Astrocyte (in vitro differentiated cells and primary cell): ENCODE results near the gene CRYBG2.

Experiments used
- EZH2 ChIP-seq: IDR thresholded peaks from 2 replicates; pipeline ENCODE4 v1.6.1; 2012; ENCODE audit warnings: mild to moderate bottlenecking, low read length, inconsistent platforms; ENCODE audit not compliant: insufficient read depth
- TF ChIP-seq, protein P1 (sequence below): IDR thresholded peaks from 2 replicates; pipeline ENCODE4 v1.5.1; 2011; ENCODE audit warnings: low read depth, mild to moderate bottlenecking, inconsistent platforms, low read length, moderate library complexity; ENCODE audit not compliant: insufficient read depth

- TF ChIP-seq, protein P1, sequence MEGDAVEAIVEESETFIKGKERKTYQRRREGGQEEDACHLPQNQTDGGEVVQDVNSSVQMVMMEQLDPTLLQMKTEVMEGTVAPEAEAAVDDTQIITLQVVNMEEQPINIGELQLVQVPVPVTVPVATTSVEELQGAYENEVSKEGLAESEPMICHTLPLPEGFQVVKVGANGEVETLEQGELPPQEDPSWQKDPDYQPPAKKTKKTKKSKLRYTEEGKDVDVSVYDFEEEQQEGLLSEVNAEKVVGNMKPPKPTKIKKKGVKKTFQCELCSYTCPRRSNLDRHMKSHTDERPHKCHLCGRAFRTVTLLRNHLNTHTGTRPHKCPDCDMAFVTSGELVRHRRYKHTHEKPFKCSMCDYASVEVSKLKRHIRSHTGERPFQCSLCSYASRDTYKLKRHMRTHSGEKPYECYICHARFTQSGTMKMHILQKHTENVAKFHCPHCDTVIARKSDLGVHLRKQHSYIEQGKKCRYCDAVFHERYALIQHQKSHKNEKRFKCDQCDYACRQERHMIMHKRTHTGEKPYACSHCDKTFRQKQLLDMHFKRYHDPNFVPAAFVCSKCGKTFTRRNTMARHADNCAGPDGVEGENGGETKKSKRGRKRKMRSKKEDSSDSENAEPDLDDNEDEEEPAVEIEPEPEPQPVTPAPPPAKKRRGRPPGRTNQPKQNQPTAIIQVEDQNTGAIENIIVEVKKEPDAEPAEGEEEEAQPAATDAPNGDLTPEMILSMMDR = no peak
- no peak for TF ChIP-seq EZH2
Observed at GRCh38 chr1:26378088-26378878, 24.4 kb upstream of the CRYBG2 start.
